Thoracic aorta (tissue), 2 donors: ENCODE measurements around the gene CPNE4. TPM values are rescaled to one million over a fixed set of nuclear protein-coding genes. Genes with fewer than 3 reads are reported as not detected.

Experiments used
- ATAC-seq: fragments of 150-250 bp; one replicate; pipeline ENCODE4 v1.8.0; 2017; ENCODE audit warnings: low read depth; ENCODE audit not compliant: insufficient number of reproducible peaks, low FRiP score
- DNase-seq: peaks from one replicate; pipeline ENCODE4 v3.0.0-alpha.2; 2020; ENCODE audit warnings: low spot score
- H3K27ac ChIP-seq, 2 donors: fragments of 200-600 bp; sonication (generic); 1 replicate in 1 of 2; 2 replicates in 1 of 2; pipeline ENCODE4 v1.5.1; 2016; ENCODE audit warnings: mild to moderate bottlenecking in 2 of 2, moderate library complexity in 2 of 2
- H3K27me3 ChIP-seq: fragments of 200-600 bp; sonication (generic); replicated peaks from 2 replicates; pipeline ENCODE4 v1.6.0; 2016; ENCODE audit warnings: mild to moderate bottlenecking; ENCODE audit not compliant: insufficient read depth
- H3K36me3 ChIP-seq: fragments of 200-600 bp; sonication (generic); one replicate; pipeline ENCODE4 v1.5.1; 2016
- H3K4me1 ChIP-seq, 2 donors: fragments of 200-600 bp; sonication (generic); 1 replicate in 1 of 2; 2 replicates in 1 of 2; pipeline versions ENCODE4 v1.5.1 to v1.6.0; 2016; ENCODE audit warnings: low read depth in 2 of 2, mild to moderate bottlenecking in 1 of 2; ENCODE audit not compliant: control insufficient read depth in 1 of 2
- H3K4me3 ChIP-seq: fragments of 200-600 bp; sonication (generic); 2 replicates; pipeline ENCODE4 v1.5.1; 2016; ENCODE audit warnings: mild to moderate bottlenecking
- H3K9me3 ChIP-seq: fragments of 200-600 bp; sonication (generic); 2 replicates; pipeline ENCODE4 v1.5.1; 2016
- CTCF ChIP-seq: fragments of 200-600 bp; sonication (generic); IDR thresholded peaks from one replicate; pipeline ENCODE4 v1.5.1; 2019; ENCODE audit warnings: antibody characterized with exemption
- total RNA-seq, 2 donors: library from RNA; depleted of rRNA; stranded (reverse); fragments of >200 nt; gene quantifications; one replicate each; pipeline versions ENCODE4 v1.1.0 to v1.2.3, GENCODE V29; 2016

Gene CPNE4
- total RNA-seq, 2 donors from 2014 or later = 0.54 to 4.9 TPM

- DNase-seq = no peak
- Histone ChIP-seq H3K27me3 (no peaks in the 10 kb centered on the region), H3K4me1 (no peaks in the 10 kb centered on the region), H3K4me3 (no peak overlapping the region), H3K27ac (no peak overlapping the region), H3K36me3 (no peaks in the 10 kb centered on the region), H3K9me3 (no peaks in the 10 kb centered on the region)
- no peak for TF ChIP-seq CTCF
- no peak for ATAC-seq
Measured at GRCh38 chr3:131925571-131925970, 109.2 kb downstream of the CPNE4 start.

GRCh38 chr3:131922356-131922755 lies 112.5 kb downstream of the CPNE4 start:
- Histone ChIP-seq H3K27ac (no peak overlapping the region), H3K36me3 (no peaks in the 10 kb centered on the region), H3K9me3 (no peaks in the 10 kb centered on the region), H3K27me3 (no peaks in the 10 kb centered on the region), H3K4me1 (no peaks in the 10 kb centered on the region), H3K4me3 (no peak overlapping the region)
- DNase-seq = no peak
- TF ChIP-seq CTCF = no peak
- ATAC-seq = no peak

- TF ChIP-seq CTCF = no peak
- ATAC-seq = no peak
- H3K36me3 ChIP-seq = no peaks in the 10 kb centered on the region
- H3K4me3 ChIP-seq = no peak overlapping the region
- no peaks in the 10 kb centered on the region for H3K9me3 ChIP-seq
- DNase-seq = no peak
- no peak overlapping the region for H3K27ac ChIP-seq
- H3K4me1 ChIP-seq = no peaks in the 10 kb centered on the region
- no peaks in the 10 kb centered on the region for H3K27me3 ChIP-seq
Measured at GRCh38 chr3:131917006-131917405, 117.8 kb downstream of the CPNE4 start.

GRCh38 chr3:131914090-131914691 lies 120.6 kb downstream of the CPNE4 start:
- no peak overlapping the region for H3K4me3 ChIP-seq
- H3K36me3 ChIP-seq = no peaks in the 10 kb centered on the region
- no peaks in the 10 kb centered on the region for H3K4me1 ChIP-seq
- no peaks in the 10 kb centered on the region for H3K27me3 ChIP-seq
- no peaks in the 10 kb centered on the region for H3K9me3 ChIP-seq
- ATAC-seq (no peak), DNase-seq (no peak)
- H3K27ac ChIP-seq = no peak overlapping the region
- no peak for TF ChIP-seq CTCF

GRCh38 chr3:131912255-131912654 lies 122.6 kb downstream of the CPNE4 start:
- no peak for TF ChIP-seq CTCF
- H3K27me3 ChIP-seq = no peaks in the 10 kb centered on the region
- ATAC-seq (no peak), DNase-seq (no peak)
- H3K36me3 ChIP-seq = no peaks in the 10 kb centered on the region
- no peak overlapping the region for H3K27ac ChIP-seq
- no peak overlapping the region for H3K4me3 ChIP-seq
- no peaks in the 10 kb centered on the region for H3K9me3 ChIP-seq
- no peaks in the 10 kb centered on the region for H3K4me1 ChIP-seq
